NCI-H1417 (cell line): ENCODE data around the gene TFPI.

Experiments used
- DNase-seq, 3 experiments: peaks; one replicate each; lab custom pipeline; 2025; lab: John Stamatoyannopoulos, UW

The TFPI gene

DNA sequence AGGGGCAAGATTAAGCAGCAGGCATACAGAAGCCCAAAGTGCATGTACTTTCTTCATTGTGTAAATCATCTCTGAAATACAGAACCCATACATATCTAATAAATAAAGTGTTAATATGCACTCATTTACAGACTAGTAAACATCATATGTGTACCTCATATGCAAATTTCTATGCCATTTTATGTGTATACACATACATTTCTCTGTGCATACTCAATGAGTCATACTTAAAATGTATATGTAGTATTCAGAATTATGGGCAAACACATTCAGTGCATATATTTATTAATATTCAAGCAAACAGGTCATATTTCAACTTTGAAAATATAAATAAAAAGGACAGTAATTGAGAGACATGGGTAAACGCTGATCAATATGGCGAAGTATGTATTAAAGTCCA, 50.5 kb downstream of the TFPI start:
- DNase-seq = no peak

DNA sequence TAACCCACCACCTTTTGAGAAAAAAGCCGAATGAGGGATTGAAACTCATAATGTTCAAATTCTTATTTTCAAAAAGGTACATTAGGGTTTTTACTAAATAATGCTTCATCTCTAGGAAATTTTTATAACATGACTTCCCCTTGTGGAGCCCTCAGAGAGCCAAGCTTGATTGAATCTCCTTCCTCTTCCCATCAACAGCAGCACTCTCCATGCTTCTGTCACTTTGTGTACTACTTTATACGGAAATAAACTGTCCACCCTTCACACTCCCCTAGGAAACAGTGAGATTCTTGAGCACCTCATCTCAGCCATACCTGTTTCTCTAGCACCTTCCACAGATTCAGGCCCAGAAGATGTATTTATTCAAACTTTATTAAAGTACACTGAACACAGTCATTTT, 51.8 kb downstream of the TFPI start:
- no peak for DNase-seq

DNA sequence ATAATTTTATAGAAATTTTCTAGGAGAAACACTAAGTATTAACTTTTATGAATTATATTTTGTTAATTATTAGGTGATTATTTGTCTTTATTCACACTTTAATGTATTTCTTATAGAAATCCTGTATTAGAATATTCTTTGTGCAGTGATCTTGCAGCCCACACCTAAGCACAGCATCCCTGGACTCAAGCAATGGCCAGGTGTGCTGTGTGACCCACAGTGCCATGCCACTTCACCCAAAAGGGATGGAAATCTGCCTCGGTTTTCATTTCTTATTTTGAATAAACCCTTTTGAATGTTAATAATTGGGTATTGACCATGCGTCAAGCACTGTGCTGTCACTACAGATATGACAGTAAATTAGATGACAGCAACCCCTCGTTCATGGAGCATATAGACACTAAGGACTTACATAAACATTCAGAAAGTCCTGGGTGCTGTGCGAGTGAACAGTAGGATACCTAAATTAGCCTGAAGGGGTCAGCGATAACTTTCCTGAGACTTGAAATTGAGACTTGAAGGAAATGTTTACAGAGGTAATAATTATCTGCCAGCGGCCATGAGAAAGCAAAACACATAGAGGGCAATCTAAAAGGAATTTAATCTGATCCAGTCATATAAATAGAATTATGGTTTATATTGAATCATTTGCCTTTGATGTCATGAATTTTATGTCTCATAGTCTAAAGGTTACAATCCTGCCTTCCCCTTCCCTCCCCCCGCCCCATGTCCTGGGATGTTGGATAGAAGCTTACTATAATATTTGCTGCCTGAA, 53.5 kb downstream of the TFPI start:
- peak in 2 of 3 experiments; percentile 38 to 67 for DNase-seq

DNA sequence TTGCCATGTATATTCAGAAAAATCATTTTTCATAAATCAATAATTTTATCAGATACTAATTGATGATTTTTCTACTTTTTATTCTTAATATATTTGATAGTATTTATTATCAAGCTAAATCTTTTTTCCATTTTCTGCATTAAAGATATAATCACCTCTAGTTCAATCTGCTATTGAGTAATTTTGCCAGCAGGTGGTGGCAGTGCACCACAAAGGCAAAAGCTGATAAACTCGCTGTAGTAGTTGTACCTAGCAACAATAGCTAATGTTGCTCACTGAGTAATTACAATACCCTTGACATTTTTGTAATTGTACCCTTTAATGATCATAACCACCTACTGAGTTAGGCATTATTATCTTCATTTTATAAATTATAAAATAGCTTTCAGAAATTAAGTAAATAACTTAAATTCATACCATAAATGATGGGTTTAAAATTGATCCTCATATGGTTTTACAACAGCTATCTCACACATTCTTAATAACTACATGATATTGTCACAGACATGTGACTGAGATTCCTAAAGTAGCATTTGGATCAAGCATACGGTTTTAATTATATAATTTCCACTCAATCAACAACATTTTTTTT, 54.2 kb downstream of the TFPI start:
- peak; percentile 9 to 82 (median 20) for DNase-seq

DNA sequence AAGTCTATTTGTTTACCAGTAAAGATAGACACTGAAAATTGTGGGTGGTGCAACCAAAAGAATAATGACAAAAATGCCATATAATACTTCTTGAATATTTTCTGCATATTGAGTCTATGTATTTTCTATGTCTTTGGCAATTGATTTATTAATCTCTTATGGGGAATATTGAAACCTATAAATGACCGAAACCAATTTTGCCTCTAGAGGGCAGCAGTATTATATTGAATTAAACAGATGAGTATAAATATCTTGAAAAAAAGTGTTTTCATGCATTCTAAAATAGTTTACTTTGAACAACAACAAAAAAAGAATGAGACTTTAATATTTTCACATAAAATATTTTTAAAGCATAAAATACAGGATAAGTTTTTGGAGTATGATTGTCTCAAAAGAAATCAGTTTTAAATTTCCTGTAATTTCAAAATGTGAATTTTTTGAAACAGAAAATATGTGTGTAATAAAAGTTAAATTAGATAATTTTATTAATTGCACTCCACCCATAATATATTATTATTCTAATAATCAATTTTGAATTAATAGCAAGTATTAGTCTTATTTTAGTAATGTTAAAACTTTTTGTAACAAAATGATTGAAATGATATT, 56.3 kb downstream of the TFPI start:
- peak in 1 of 3 experiments; percentile 24 for DNase-seq

DNA sequence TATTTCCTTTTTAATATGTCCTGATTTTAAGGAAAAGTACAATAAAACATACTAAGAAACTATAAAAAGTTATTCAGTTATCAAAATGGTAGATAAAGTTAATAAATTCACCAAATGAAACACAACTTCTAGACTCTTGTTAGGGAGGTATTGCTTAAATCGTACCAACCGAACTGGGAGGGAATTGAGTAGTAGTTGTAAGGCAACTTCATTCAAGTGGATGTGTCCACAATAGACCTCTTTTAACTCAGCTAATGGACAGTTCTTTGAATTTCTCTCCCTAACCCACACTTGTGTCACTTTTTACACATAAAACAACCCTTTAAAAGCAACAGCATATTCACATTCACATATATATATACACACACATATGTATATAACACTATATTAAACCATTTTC, 57.1 kb downstream of the TFPI start:
- DNase-seq = no peak

DNA sequence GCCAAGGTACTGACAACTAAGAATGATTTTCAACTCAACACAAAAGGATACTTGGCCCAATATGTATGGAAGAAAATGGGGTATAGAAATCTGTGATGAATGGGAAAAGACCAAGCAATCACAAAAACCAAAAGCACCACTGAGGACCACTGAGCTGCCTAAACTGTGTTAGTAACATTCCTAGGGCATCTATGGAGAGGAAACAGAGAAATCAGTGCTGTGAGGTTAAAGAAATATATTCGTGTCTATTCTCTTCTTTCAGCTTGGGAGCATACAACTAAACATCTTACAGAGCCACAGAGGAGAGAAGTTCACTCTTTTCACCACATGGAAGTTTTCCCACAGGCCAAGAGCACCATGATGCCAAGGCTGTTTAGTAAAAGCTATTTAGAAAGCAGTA, 58.9 kb downstream of the TFPI start:
- no peak for DNase-seq

DNA sequence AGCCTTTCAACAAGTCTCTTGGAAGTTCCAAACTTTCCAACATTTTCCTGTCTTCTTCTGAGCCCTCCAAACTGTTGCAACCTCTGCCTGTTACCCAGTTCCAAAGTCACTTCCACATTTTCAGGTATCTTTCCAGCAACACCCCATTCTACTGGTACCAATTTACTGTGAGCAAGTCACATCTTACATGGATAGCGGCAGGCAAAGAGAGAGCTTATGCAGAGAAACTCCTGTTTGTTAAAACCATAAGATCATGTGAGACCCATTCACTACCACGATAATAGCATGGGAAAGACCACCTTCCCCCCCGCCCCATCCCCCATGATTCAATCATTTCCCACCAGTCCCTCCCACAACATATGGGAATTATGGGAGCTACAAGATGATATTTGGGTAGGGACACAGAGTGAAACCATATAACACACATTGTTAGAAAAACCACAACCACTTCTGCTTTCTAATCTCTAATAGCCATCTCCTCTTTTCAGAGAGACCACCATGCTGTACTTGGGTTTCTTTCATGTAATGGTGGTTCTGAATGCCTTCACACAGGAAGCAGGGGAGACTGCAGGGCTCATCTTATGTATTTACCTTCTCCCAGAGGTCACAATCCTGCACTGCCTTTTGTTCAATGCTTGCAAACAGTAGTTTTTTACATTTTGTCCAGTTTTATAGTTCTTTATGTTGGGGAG, 60.2 kb downstream of the TFPI start:
- DNase-seq = no peak

DNA sequence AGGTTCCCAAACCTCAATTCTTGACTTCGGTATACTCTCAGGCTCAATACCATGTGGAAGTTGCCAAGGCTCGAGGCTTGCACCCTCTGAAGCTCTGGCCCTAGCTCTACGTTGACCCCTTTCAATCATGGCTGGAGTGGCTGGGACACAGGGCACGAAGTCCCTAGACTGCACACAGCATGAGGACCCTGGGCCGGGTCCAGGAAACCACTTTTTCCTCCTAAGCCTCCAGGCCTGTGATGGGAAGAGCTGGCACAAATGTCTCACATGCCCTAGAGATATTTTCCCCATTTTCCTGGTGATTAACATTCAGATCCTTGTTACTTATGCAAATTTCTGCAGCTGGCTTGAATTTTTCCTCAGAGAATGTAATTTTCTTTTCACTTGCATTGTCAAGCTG, 61.1 kb downstream of the TFPI start:
- DNase-seq = no peak

DNA sequence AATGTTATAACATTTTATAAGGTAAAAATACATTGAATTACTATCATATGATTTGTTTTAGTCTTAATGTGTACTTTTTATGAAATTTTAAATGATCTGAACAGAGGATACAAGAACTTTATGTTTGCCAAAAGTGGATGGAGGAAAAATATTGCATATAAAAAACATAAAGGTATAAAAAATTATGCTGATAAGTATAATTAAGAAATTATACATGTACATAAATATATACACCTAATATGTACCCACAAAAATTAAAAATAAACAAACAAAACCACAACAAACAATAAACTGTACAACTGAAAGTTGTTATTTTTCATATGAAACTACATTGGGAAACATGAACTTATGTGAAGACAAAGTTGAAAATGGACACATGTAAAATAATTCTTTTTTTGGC, 68.0 kb downstream of the TFPI start:
- no peak for DNase-seq

DNA sequence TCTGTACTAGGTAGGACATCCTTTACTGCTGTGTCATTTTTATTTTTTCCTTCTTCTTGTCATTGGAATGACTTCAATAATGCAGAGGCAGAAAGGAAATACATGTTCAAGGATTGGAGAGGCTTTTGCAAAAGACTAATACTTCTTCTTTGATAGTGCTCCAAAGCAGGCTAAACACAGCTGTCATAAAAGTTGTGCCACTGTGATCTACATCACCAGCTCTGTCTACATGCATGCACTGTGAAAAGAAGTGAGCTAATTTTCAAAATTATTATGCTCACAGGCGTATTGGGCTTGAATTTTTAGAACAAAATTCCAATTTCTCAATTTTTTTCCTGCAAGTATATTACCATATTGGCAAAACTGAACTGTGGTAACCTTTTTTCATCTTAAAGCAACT, 68.7 kb downstream of the TFPI start:
- DNase-seq = no peak

DNA sequence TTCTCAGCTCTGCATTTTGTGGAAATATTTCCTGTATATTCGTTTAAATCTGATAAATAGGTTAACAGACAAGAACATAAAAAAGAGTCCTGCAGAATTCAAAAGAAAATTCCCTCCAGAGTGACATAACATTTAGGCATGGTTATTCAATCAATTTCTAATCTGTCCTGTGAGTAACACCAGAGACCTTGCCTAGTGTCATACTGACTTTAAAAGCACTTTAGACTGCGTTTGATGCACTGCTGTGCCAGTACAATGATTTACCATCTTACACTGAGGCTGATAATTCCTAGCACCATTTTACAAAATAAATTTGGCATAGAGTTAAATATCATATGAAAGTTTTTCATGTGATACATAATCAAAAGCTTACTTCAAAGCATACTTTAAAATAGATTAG, 70.7 kb downstream of the TFPI start:
- no peak for DNase-seq

DNA sequence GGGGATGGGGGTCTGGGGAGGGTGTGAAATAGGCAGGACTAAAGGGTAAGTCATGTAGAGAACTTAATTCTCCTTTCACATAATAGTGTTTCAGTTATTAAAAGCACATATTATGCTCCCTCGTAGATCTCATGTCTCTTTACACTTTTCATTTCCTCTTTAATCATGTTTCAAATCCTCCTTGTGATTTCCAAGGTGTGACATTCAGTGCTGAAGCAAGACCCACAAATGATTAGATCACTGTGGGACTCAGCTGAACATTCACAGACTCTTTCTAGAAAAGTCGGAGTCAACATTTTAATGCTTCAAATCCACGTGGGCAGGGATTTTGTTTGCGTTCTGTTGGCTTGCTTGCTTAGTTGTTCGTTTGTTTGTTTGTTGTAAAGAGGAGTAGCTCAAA, 71.4 kb downstream of the TFPI start:
- DNase-seq = no peak

DNA sequence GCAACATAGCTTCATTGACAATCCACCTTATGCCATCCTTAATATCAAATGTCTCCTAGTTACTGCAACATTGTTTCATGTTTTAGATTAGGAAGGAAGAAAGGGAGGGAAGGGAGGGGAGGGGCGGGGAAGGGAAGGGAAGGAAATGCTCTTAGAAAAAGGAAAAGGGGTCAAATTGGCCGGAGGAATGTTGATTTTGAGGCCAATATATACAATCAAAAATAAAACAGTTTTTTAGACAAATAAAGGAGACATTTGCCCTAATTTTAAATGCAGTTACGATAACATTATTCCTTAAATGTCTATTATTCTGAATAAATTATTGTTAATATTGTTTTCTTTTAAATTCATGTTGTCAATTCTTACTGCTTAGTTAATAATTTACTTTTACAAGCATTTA, 72.7 kb downstream of the TFPI start:
- DNase-seq = no peak

DNA sequence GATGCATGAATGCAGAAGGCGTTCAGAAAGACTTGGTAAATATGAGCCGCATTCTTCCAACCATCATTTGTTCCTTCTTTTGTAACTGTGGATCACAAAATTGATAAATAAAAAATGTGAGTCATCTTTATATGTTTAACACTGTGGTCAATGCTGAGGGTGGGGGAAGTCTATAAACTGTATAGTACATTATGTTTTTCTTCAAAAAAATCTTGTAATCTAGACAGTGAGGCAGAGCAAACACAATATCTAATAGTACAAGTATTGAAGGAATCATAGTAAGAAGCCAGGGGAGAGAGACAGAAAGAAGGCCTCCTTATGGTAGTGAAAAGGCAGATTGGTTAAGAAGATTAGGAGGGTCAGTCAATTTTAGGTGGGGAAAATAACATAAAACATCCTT, 75.5 kb downstream of the TFPI start:
- no peak for DNase-seq

DNA sequence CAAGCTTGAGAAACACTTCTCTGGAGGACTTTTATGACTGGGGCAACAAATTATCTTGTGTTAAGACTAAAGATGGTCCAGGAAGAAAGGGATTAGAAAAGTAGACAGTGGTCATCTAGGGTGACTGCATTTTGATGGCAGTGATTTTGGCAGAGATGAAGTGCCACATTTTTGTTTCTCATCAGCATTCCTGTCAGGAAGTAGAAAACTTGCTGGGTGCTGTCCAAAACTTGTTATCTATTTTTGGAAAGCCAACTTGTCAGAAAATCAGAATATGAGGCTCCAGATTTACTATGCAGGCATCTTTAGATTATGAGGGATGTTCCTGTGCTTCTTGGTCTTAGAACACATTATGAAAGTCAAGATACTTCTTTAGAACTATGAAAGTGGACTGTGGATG, 77.2 kb downstream of the TFPI start:
- no peak for DNase-seq

DNA sequence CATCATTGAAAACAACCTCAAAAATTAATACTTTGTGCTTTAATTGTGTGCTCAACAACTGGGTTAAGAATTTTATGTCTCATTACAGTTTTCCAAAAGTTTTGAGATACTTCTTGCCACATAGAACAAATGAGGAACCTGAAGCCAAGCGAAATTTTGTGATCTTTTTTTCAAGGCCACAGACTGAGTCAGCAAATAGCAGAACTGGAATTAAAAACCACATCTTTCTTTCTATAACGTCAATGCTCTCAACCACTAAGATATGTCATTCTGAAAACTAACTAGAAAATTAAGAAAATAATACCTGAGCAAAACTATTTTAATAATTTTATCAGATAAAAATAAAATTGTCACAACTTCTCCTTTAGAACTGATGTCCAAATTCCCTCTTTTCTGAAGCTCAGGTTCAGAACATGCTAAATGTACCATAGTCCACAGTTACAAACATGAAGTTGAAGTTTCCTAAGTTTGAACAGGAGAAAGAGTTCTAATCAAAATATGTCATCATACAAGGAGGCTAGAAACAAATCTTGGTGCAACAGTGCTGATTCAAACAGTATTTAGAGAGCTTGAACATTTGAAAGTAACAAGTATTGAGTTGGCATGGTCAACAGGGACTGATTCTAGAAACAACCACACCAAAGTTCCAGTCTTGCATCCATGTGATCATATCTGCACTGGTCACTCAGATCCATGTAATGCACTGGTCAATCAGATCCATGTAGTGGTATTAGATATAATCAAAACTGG, 78.6 kb downstream of the TFPI start:
- no peak for DNase-seq

DNA sequence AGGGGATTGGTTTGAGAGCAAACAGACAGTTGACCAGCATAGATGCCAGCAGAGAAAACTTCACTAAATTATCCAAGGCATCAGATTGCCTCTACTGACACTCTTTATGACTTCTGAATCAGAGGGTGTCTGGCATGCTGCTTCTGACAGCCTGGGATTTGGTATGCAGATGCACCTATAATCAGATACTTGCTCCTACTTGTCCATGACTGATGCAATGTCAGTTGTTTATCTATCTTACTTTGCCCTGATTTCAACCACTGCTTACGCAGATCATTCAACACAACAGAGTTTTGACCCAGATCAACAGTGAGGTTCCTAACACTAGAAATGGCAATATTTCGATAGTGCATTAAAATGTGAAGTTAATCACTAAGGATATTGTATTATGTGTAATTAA, 83.5 kb downstream of the TFPI start:
- no peak for DNase-seq

DNA sequence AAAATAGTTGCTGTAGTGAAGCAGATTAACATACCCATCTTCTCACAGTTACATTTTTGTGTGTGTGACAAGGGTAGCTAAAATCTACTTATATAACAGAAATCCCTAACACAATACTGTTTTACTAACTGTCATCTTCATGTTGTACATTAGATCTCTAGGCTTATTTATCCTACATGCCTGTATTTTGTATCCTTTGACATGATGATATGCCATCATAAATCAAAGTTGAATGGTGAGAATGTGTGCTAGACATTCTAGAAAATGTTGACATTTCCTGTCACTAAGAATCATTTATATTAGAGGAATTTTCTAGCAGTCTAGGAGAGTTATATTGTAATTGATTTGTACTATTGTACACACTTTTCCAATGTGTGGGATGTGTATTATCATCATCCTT, 84.7 kb downstream of the TFPI start:
- no peak for DNase-seq

DNA sequence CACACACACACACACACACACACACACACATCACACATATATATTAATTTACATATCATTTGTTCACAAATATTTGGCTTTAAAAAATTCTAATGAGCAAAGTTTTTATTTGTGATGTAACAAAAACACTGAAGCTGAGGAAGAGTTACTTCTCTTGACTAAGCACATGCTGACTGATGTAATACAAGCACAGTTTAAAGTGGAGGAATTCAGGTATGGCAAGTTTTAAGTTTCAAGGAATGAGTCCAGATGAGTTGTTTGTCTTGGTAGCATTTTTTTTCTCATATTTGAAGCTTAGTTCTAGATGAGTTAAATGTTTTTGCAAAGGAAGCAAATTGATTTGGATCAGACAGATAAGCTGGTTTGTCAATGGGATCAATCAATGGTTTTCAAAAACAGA, 86.0 kb downstream of the TFPI start:
- DNase-seq = no peak

DNA sequence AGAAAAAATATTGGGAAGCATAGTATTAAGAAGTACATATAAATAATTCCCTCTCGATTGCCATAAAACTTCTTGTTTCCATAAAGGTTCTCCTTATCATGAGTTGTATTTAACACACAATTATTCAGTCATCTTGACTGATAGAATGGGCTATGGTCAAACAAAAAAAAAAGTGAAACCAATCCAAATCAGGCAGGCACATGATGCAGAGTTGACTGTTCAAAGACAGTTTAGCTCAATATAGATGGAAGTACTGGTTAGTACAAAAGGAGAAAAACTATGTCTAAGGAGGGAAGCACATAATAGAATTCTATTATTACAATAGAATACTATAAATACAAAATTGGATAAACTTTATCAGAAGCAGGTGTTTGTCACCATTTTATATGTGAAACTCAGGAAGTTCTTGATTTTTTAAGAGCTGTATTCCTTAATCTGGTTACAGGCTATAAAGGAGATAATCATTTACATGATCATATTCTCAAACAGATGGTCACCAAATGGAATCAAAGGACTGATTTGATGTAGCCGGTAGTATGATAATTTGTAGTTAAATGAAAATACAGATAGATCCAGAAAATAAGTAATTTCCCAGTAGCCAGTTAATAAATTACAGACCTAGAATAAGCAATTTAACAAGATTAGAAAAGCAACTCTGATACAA, 88.0 kb downstream of the TFPI start:
- DNase-seq = no peak

DNA sequence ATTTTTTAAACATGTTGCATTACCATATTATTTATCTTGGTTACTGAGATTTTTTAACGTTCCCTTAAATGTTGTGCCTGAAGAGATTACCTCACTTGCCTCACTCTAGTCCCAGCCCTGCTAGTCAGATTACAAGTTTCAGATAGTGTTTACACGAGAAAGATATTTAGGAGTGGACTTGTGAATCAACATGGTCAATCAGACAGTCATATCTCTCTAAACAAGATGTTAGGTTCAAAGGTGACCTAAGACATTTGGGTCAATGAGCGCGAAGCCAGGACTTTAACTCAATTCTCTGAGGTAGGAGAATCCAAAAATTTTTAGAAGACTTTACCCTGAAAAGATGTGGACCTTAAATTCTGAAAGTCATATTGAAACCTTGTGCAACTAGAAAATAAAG, 91.4 kb downstream of the TFPI start:
- no peak for DNase-seq
